Measurements from ENCODE around the gene MFRP.

MFRP gene

GRCh38 chr11:119372260-119373058 is 26.0 kb upstream of the MFRP start:
- DNase-seq, result no peak

GRCh38 chr11:119371778-119372182 is 25.3 kb upstream of the MFRP start:
- no peak for DNase-seq

GRCh38 chr11:119371067-119371601 is 24.6 kb upstream of the MFRP start:
- no peak for DNase-seq

GRCh38 chr11:119370486-119371046 is 24.1 kb upstream of the MFRP start:
- no peak for DNase-seq

GRCh38 chr11:119369132-119369925 is 22.8 kb upstream of the MFRP start:
- no peak for DNase-seq

- DNase-seq, result peak; percentile 86
These were observed 21.9 kb upstream of the MFRP start for GRCh38 chr11:119368121-119369034.

- peak; percentile 63 for DNase-seq
These were observed 21.2 kb upstream of the MFRP start for GRCh38 chr11:119367661-119368120.

- DNase-seq, result no peak
These were observed 20.4 kb upstream of the MFRP start for GRCh38 chr11:119366690-119367620.

- DNase-seq, result peak; percentile 29
These were observed 18.6 kb upstream of the MFRP start for GRCh38 chr11:119365071-119365591.

GRCh38 chr11:119363851-119364590 is 17.5 kb upstream of the MFRP start:
- peak; percentile 63 for DNase-seq

- DNase-seq, result peak; percentile 18
These were observed 16.8 kb upstream of the MFRP start for GRCh38 chr11:119363081-119363850.

- DNase-seq, result no peak
These were observed 16.2 kb upstream of the MFRP start for GRCh38 chr11:119362741-119363080.

- peak; percentile 15 for DNase-seq
These were observed 15.6 kb upstream of the MFRP start for GRCh38 chr11:119361941-119362725.

- peak; percentile 63 for DNase-seq
These were observed 14.7 kb upstream of the MFRP start for GRCh38 chr11:119361056-119361787.

- DNase-seq, result no peak
These were observed 13.1 kb upstream of the MFRP start for GRCh38 chr11:119359365-119360214.

GRCh38 chr11:119357074-119357473 is 10.6 kb upstream of the MFRP start:
- DNase-seq, result no peak

Data from right hindlimb (tissue), 1 donor.